Large intestine (tissue), 1 donor: ENCODE results near the gene UBASH3A. TPM values are rescaled to one million over a fixed set of nuclear protein-coding genes. Genes with fewer than 3 reads are reported as not detected.

ENCODE experiments used
- polyA plus RNA-seq: library from polyadenylated mRNA; unstranded; fragments of 120-200 nt; gene quantifications from one replicate; pipeline ENCODE4 v1.2.1, GENCODE V29; 2013

The UBASH3A gene
- polyA plus RNA-seq, 1 donor: 0.73 TPM

Other genes with a start within 250 kb of the UBASH3A start
- gene ABCG1, start 184.8 kb upstream of the UBASH3A start, polyA plus RNA-seq: 6.4 TPM
- 585 TPM for gene TFF3, start 88.5 kb upstream of the UBASH3A start, polyA plus RNA-seq
- gene TFF2, start 52.9 kb upstream of the UBASH3A start, polyA plus RNA-seq: 0.12 TPM
- 4.9 TPM for gene TFF1, start 37.4 kb upstream of the UBASH3A start, polyA plus RNA-seq
- gene TMPRSS3, start 7.8 kb upstream of the UBASH3A start, polyA plus RNA-seq: 5.6 TPM
- gene RSPH1, start 92.3 kb downstream of the UBASH3A start, polyA plus RNA-seq: 6.0 TPM
- 35.9 TPM for gene SLC37A1, start 110.0 kb downstream of the UBASH3A start, polyA plus RNA-seq
- 19.8 TPM for gene PDE9A, start 249.7 kb downstream of the UBASH3A start, polyA plus RNA-seq